ENCODE data around the gene NLGN1. TPM values are rescaled to one million over a fixed set of nuclear protein-coding genes. Genes with fewer than 3 reads are reported as not detected.

NLGN1 gene
- polyA plus RNA-seq, 1 donor from 2014 or later = 2.7 TPM

DNA sequence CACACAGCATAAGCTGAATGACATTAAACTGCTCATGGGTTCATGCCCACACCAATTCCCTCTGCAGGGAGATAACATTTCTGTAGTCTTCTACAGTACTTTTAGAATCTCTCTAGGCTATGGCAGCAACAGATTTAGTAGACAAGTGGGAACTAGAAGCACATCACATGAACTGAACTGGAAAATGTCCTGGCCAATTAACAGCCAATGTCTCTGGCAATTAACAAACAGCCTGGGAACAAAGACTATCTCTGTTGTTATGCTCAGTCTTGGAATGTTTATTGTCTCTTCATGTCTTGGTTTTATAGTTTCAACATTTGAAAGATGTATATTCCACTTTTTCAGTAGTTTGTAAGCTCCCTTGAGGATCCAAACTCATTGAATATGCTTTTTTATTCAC is 938.4 kb downstream of the NLGN1 start:
- Histone ChIP-seq H2AFZ (ENCODE audit: low read depth, low read length) (no peak overlapping the region), H3K79me2 (replicated peaks; ENCODE audit: insufficient read depth, low read length) (no peaks in the 10 kb centered on the region), H3K4me2 (ENCODE audit: low read length) (no peak overlapping the region), H3K9me3 (ENCODE audit: low read length) (no peaks in the 10 kb centered on the region), H3K36me3 (ENCODE audit: insufficient read depth, low read length) (no peaks in the 10 kb centered on the region), H3K27me3 (ENCODE audit: insufficient read depth, low read depth, low read length) (no peaks in the 10 kb centered on the region), H4K20me1 (ENCODE audit: insufficient read depth) (no peaks in the 10 kb centered on the region), H3K9ac (ENCODE audit: low read length) (no peak overlapping the region), H3F3A (ENCODE audit: insufficient read depth, low read length, poor library complexity, severe bottlenecking) (no peaks in the 10 kb centered on the region), H3K27ac (ENCODE audit: low read length) (no peak overlapping the region), H3K9me2 (ENCODE audit: insufficient read depth, low read length) (no peaks in the 10 kb centered on the region), H3K4me3 (ENCODE audit: low read length) (no peak overlapping the region)
- TF ChIP-seq EP300 (conservative IDR thresholded peaks at IDR 0.05; ENCODE audit: poor library complexity, severe bottlenecking) = no peak
- TF ChIP-seq POLR2AphosphoS5 (IDR thresholded peaks at IDR 0.05) = no peak
- TF ChIP-seq EZH2 (IDR thresholded peaks at IDR 0.05; ENCODE audit: borderline replicate concordance, insufficient read depth, low read length, poor library complexity, severe bottlenecking) = no peak
- TF ChIP-seq TAF1 (IDR thresholded peaks at IDR 0.05; ENCODE audit: low read depth) = no peak
- no peak for TF ChIP-seq RAD21 (conservative IDR thresholded peaks at IDR 0.05)
- TF ChIP-seq MXI1 (conservative IDR thresholded peaks at IDR 0.05; ENCODE audit: poor library complexity, severe bottlenecking) = no peak
- TF ChIP-seq, protein P1, sequence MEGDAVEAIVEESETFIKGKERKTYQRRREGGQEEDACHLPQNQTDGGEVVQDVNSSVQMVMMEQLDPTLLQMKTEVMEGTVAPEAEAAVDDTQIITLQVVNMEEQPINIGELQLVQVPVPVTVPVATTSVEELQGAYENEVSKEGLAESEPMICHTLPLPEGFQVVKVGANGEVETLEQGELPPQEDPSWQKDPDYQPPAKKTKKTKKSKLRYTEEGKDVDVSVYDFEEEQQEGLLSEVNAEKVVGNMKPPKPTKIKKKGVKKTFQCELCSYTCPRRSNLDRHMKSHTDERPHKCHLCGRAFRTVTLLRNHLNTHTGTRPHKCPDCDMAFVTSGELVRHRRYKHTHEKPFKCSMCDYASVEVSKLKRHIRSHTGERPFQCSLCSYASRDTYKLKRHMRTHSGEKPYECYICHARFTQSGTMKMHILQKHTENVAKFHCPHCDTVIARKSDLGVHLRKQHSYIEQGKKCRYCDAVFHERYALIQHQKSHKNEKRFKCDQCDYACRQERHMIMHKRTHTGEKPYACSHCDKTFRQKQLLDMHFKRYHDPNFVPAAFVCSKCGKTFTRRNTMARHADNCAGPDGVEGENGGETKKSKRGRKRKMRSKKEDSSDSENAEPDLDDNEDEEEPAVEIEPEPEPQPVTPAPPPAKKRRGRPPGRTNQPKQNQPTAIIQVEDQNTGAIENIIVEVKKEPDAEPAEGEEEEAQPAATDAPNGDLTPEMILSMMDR (IDR thresholded peaks at IDR 0.05; ENCODE audit: poor library complexity, severe bottlenecking) = no peak
- TF ChIP-seq, protein P2, sequence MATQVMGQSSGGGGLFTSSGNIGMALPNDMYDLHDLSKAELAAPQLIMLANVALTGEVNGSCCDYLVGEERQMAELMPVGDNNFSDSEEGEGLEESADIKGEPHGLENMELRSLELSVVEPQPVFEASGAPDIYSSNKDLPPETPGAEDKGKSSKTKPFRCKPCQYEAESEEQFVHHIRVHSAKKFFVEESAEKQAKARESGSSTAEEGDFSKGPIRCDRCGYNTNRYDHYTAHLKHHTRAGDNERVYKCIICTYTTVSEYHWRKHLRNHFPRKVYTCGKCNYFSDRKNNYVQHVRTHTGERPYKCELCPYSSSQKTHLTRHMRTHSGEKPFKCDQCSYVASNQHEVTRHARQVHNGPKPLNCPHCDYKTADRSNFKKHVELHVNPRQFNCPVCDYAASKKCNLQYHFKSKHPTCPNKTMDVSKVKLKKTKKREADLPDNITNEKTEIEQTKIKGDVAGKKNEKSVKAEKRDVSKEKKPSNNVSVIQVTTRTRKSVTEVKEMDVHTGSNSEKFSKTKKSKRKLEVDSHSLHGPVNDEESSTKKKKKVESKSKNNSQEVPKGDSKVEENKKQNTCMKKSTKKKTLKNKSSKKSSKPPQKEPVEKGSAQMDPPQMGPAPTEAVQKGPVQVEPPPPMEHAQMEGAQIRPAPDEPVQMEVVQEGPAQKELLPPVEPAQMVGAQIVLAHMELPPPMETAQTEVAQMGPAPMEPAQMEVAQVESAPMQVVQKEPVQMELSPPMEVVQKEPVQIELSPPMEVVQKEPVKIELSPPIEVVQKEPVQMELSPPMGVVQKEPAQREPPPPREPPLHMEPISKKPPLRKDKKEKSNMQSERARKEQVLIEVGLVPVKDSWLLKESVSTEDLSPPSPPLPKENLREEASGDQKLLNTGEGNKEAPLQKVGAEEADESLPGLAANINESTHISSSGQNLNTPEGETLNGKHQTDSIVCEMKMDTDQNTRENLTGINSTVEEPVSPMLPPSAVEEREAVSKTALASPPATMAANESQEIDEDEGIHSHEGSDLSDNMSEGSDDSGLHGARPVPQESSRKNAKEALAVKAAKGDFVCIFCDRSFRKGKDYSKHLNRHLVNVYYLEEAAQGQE (IDR thresholded peaks at IDR 0.05; ENCODE audit: borderline replicate concordance) = no peak

Small RNA genes lying within 50 kb of the gene (small RNA-seq; reads per million reads assigned to genes)
- 0 reads per million in 3 experiments for gene RN7SKP234

Data from neural cell (in vitro differentiated cells).